ENCODE measurements around the gene C12orf42. TPM values are rescaled to one million over a fixed set of nuclear protein-coding genes. Genes with fewer than 3 reads are reported as not detected.

The C12orf42 gene
- total and polyA plus RNA-seq, 2 donors: 0.94 to 1.6 TPM

- 95% methylated on average over 1 of the region's 1 CpG for WGBS
- no peaks in the 10 kb centered on the region for H3K9me3 ChIP-seq (ENCODE audit: control insufficient read depth in 2 of 2, insufficient read depth in 1 of 2, low read length in 1 of 2)
Measured at GRCh38 chr12:103382736-103383346, 112.9 kb downstream of the C12orf42 start.

GRCh38 chr12:103382119-103382518 is 113.6 kb downstream of the C12orf42 start:
- Histone ChIP-seq H3K4me1 (ENCODE audit: control insufficient read depth in 2 of 2, insufficient read depth in 2 of 2, low read length in 2 of 2) (no peaks in the 10 kb centered on the region), H3K4me3 (ENCODE audit: low read length in 2 of 2) (no peak overlapping the region), H3K9me3 (ENCODE audit: control insufficient read depth in 2 of 2, insufficient read depth in 1 of 2, low read length in 1 of 2) (no peaks in the 10 kb centered on the region), H3K36me3 (ENCODE audit: control insufficient read depth in 2 of 2, insufficient read depth in 2 of 2, low read length in 1 of 2) (no peaks in the 10 kb centered on the region), H3K27me3 (ENCODE audit: control insufficient read depth in 2 of 2, insufficient read depth in 1 of 2, low read length in 1 of 2) (no peaks in the 10 kb centered on the region), H3K27ac (ENCODE audit: low read depth in 1 of 2, low read length in 1 of 2) (no peak overlapping the region)
- WGBS: 96% methylated on average over 2 of the region's 2 CpGs
- DNase-seq (ENCODE audit: low read depth in 6 of 9, low spot score in 9 of 9): no peak

More at GRCh38 chr12:103382736-103383346, 112.9 kb downstream of the C12orf42 start:
- H3K4me1 ChIP-seq (ENCODE audit: control insufficient read depth in 2 of 2, insufficient read depth in 2 of 2, low read length in 2 of 2): no peaks in the 10 kb centered on the region
- no peak overlapping the region for H3K4me3 ChIP-seq (ENCODE audit: low read length in 2 of 2)
- H3K27ac ChIP-seq (ENCODE audit: low read depth in 1 of 2, low read length in 1 of 2): no peak overlapping the region
- no peaks in the 10 kb centered on the region for H3K27me3 ChIP-seq (ENCODE audit: control insufficient read depth in 2 of 2, insufficient read depth in 1 of 2, low read length in 1 of 2)
- no peaks in the 10 kb centered on the region for H3K36me3 ChIP-seq (ENCODE audit: control insufficient read depth in 2 of 2, insufficient read depth in 2 of 2, low read length in 1 of 2)
- no peak for DNase-seq (ENCODE audit: low read depth in 6 of 9, low spot score in 9 of 9)

- no peak for DNase-seq (ENCODE audit: low read depth in 6 of 9, low spot score in 9 of 9)
- no peak overlapping the region for H3K27ac ChIP-seq (ENCODE audit: low read depth in 1 of 2, low read length in 1 of 2)
- no peaks in the 10 kb centered on the region for H3K4me1 ChIP-seq (ENCODE audit: control insufficient read depth in 2 of 2, insufficient read depth in 2 of 2, low read length in 2 of 2)
- no peaks in the 10 kb centered on the region for H3K27me3 ChIP-seq (ENCODE audit: control insufficient read depth in 2 of 2, insufficient read depth in 1 of 2, low read length in 1 of 2)
- no peak overlapping the region for H3K4me3 ChIP-seq (ENCODE audit: low read length in 2 of 2)
- H3K36me3 ChIP-seq (ENCODE audit: control insufficient read depth in 2 of 2, insufficient read depth in 2 of 2, low read length in 1 of 2): no peaks in the 10 kb centered on the region
- 95% methylated on average over 6 of the region's 6 CpGs for WGBS
- H3K9me3 ChIP-seq (ENCODE audit: control insufficient read depth in 2 of 2, insufficient read depth in 1 of 2, low read length in 1 of 2): no peaks in the 10 kb centered on the region
Measured at GRCh38 chr12:103379670-103380069, 116.1 kb downstream of the C12orf42 start.

DNA sequence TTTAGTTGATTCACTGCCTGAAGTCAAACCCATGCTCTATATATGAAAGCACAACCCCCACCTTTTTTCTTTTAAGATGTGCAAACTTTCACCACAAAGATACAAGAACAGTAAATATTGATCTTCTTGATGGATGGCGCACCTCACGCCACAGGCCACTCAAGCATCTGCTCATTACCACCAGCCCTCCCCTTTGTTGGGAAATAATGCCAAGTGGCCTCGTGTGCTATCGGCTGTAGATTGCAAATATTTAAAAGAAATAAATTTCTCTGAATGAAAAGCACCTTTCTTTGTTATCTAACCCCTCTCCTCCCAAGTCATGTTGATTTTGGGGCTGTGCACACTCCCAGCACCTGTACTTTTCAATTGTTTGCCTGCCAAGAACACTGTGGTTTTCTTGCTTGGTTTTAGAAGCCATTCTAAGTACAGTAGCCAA is 122.7 kb downstream of the C12orf42 start:
- Histone ChIP-seq H3K27me3 (ENCODE audit: control insufficient read depth in 2 of 2, insufficient read depth in 1 of 2, low read length in 1 of 2) (no peaks in the 10 kb centered on the region), H3K4me3 (ENCODE audit: low read length in 2 of 2) (no peak overlapping the region), H3K4me1 (ENCODE audit: control insufficient read depth in 2 of 2, insufficient read depth in 2 of 2, low read length in 2 of 2) (peaks cover 0 to 8% of the 10 kb centered on the region in 2 donors), H3K9me3 (ENCODE audit: control insufficient read depth in 2 of 2, insufficient read depth in 1 of 2, low read length in 1 of 2) (no peaks in the 10 kb centered on the region), H3K36me3 (ENCODE audit: control insufficient read depth in 2 of 2, insufficient read depth in 2 of 2, low read length in 1 of 2) (no peaks in the 10 kb centered on the region), H3K27ac (ENCODE audit: low read depth in 1 of 2, low read length in 1 of 2) (no peak overlapping the region)
- WGBS: 88% methylated on average over 4 of the region's 4 CpGs
- DNase-seq (ENCODE audit: low read depth in 6 of 9, low spot score in 9 of 9): peak in 1 of 9 donors; percentile 13

- Histone ChIP-seq H3K27ac (ENCODE audit: low read depth in 1 of 2, low read length in 1 of 2) (no peak overlapping the region), H3K27me3 (ENCODE audit: control insufficient read depth in 2 of 2, insufficient read depth in 1 of 2, low read length in 1 of 2) (no peaks in the 10 kb centered on the region), H3K4me3 (ENCODE audit: low read length in 2 of 2) (no peak overlapping the region), H3K9me3 (ENCODE audit: control insufficient read depth in 2 of 2, insufficient read depth in 1 of 2, low read length in 1 of 2) (no peaks in the 10 kb centered on the region), H3K4me1 (ENCODE audit: control insufficient read depth in 2 of 2, insufficient read depth in 2 of 2, low read length in 2 of 2) (peaks cover 0 to 8% of the 10 kb centered on the region in 2 donors), H3K36me3 (ENCODE audit: control insufficient read depth in 2 of 2, insufficient read depth in 2 of 2, low read length in 1 of 2) (no peaks in the 10 kb centered on the region)
- WGBS: 94% methylated on average over 1 of the region's 1 CpG
- DNase-seq (ENCODE audit: low read depth in 6 of 9, low spot score in 9 of 9): no peak
Measured at GRCh38 chr12:103369929-103370328, 125.8 kb downstream of the C12orf42 start.

DNA sequence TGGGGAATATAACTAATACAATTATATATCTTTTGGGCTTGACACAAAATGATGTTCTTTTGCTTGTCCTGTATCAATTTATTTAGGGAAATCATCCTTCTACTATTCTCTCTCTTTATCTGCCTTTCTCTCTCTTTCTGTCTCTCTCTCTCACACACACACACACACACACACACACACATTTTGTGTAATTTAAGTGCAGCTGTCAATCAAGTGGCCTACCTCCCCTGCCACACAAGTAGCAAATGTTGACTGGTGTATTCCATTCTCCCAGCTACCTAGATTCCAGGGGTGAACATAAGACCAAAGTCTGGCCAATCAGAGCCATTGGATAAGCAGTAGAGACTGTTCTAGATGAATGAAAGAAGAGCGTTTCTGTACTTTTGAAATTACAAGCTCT is 127.6 kb downstream of the C12orf42 start:
- no peak overlapping the region for H3K4me3 ChIP-seq (ENCODE audit: low read length in 2 of 2)
- 98% methylated on average over 1 of the region's 1 CpG for WGBS
- H3K27me3 ChIP-seq (ENCODE audit: control insufficient read depth in 2 of 2, insufficient read depth in 1 of 2, low read length in 1 of 2): no peaks in the 10 kb centered on the region
- H3K27ac ChIP-seq (ENCODE audit: low read depth in 1 of 2, low read length in 1 of 2): no peak overlapping the region
- H3K4me1 ChIP-seq (ENCODE audit: control insufficient read depth in 2 of 2, insufficient read depth in 2 of 2, low read length in 2 of 2): peaks cover 0 to 6% of the 10 kb centered on the region in 2 donors
- H3K9me3 ChIP-seq (ENCODE audit: control insufficient read depth in 2 of 2, insufficient read depth in 1 of 2, low read length in 1 of 2): no peaks in the 10 kb centered on the region
- H3K36me3 ChIP-seq (ENCODE audit: control insufficient read depth in 2 of 2, insufficient read depth in 2 of 2, low read length in 1 of 2): no peaks in the 10 kb centered on the region
- DNase-seq (ENCODE audit: low read depth in 6 of 9, low spot score in 9 of 9): no peak

- Histone ChIP-seq H3K9me3 (ENCODE audit: control insufficient read depth in 2 of 2, insufficient read depth in 1 of 2, low read length in 1 of 2) (no peaks in the 10 kb centered on the region), H3K27ac (ENCODE audit: low read depth in 1 of 2, low read length in 1 of 2) (no peak overlapping the region), H3K4me1 (ENCODE audit: control insufficient read depth in 2 of 2, insufficient read depth in 2 of 2, low read length in 2 of 2) (no peaks in the 10 kb centered on the region), H3K36me3 (ENCODE audit: control insufficient read depth in 2 of 2, insufficient read depth in 2 of 2, low read length in 1 of 2) (no peaks in the 10 kb centered on the region), H3K27me3 (ENCODE audit: control insufficient read depth in 2 of 2, insufficient read depth in 1 of 2, low read length in 1 of 2) (no peaks in the 10 kb centered on the region), H3K4me3 (ENCODE audit: low read length in 2 of 2) (no peak overlapping the region)
- DNase-seq (ENCODE audit: low read depth in 6 of 9, low spot score in 9 of 9): no peak
- WGBS: 48% methylated on average over 2 of the region's 2 CpGs
Measured at GRCh38 chr12:103354403-103354802, 141.4 kb downstream of the C12orf42 start.

GRCh38 chr12:103353913-103354312 is 141.9 kb downstream of the C12orf42 start:
- Histone ChIP-seq H3K9me3 (ENCODE audit: control insufficient read depth in 2 of 2, insufficient read depth in 1 of 2, low read length in 1 of 2) (no peaks in the 10 kb centered on the region), H3K27ac (ENCODE audit: low read depth in 1 of 2, low read length in 1 of 2) (no peak overlapping the region), H3K4me3 (ENCODE audit: low read length in 2 of 2) (no peak overlapping the region), H3K36me3 (ENCODE audit: control insufficient read depth in 2 of 2, insufficient read depth in 2 of 2, low read length in 1 of 2) (no peaks in the 10 kb centered on the region), H3K4me1 (ENCODE audit: control insufficient read depth in 2 of 2, insufficient read depth in 2 of 2, low read length in 2 of 2) (no peaks in the 10 kb centered on the region), H3K27me3 (ENCODE audit: control insufficient read depth in 2 of 2, insufficient read depth in 1 of 2, low read length in 1 of 2) (no peaks in the 10 kb centered on the region)
- DNase-seq (ENCODE audit: low read depth in 6 of 9, low spot score in 9 of 9): no peak
- WGBS: 93% methylated on average over 4 of the region's 4 CpGs

DNA sequence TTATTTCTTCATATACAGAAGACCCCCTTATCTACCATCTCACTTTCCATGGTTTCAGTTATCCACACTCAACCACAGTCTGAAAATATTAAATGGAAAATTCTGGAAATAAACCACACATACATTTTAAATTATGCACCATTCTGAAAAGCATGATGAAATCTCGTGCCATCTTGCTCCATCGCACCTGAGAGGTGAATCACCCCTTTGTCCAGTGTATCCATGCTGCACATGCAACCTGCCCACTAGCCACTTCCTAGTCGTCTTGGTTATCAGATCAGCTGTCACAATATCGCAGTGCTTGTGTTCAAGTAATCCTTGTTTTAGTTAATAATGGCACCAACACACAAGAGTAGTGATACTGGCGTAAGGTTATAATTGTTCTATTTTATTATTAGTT is 145.7 kb downstream of the C12orf42 start:
- no peaks in the 10 kb centered on the region for H3K4me1 ChIP-seq (ENCODE audit: control insufficient read depth in 2 of 2, insufficient read depth in 2 of 2, low read length in 2 of 2)
- H3K4me3 ChIP-seq (ENCODE audit: low read length in 2 of 2): no peak overlapping the region
- no peak overlapping the region for H3K27ac ChIP-seq (ENCODE audit: low read depth in 1 of 2, low read length in 1 of 2)
- no peaks in the 10 kb centered on the region for H3K27me3 ChIP-seq (ENCODE audit: control insufficient read depth in 2 of 2, insufficient read depth in 1 of 2, low read length in 1 of 2)
- WGBS: 94% methylated on average over 5 of the region's 5 CpGs
- no peak for DNase-seq (ENCODE audit: low read depth in 6 of 9, low spot score in 9 of 9)
- H3K9me3 ChIP-seq (ENCODE audit: control insufficient read depth in 2 of 2, insufficient read depth in 1 of 2, low read length in 1 of 2): no peaks in the 10 kb centered on the region
- no peaks in the 10 kb centered on the region for H3K36me3 ChIP-seq (ENCODE audit: control insufficient read depth in 2 of 2, insufficient read depth in 2 of 2, low read length in 1 of 2)
